ENCODE measurements around the gene IL4I1.

GRCh38 chr19:49936549-49936948 is 39.9 kb upstream of the IL4I1 start:
- no peak for TF ChIP-seq POLR2A (IDR thresholded peaks at IDR 0.05; ENCODE audit: low read length)
- TF ChIP-seq GATA1 (IDR thresholded peaks at IDR 0.05; ENCODE audit: low read depth, low read length), result no peak
